Osteocyte (in vitro differentiated cells): ENCODE results near the gene CDKN2AIPNL. TPM values are rescaled to one million over a fixed set of nuclear protein-coding genes. Genes with fewer than 3 reads are reported as not detected.

Source experiments
- DNase-seq: peaks from one replicate; pipeline ENCODE4 v3.0.0; 2021; ENCODE audit warnings: mixed read lengths; ENCODE audit not compliant: unreplicated experiment; ENCODE audit errors: extremely low spot score
- H3K27ac Mint-ChIP-seq: one replicate; pipeline ENCODE4 v1.8.0; 2021; ENCODE audit warnings: mild to moderate bottlenecking, mixed read lengths; ENCODE audit not compliant: unreplicated experiment
- H3K27me3 Mint-ChIP-seq: one replicate; pipeline ENCODE4 v1.8.0; 2021; ENCODE audit warnings: mixed read lengths; ENCODE audit not compliant: unreplicated experiment
- H3K36me3 Mint-ChIP-seq: one replicate; pipeline ENCODE4 v1.8.0; 2021; ENCODE audit warnings: mixed read lengths; ENCODE audit not compliant: unreplicated experiment
- H3K4me1 Mint-ChIP-seq: one replicate; pipeline ENCODE4 v1.8.0; 2021; ENCODE audit warnings: mixed read lengths; ENCODE audit not compliant: unreplicated experiment
- H3K4me3 Mint-ChIP-seq: one replicate; pipeline ENCODE4 v1.8.0; 2021; ENCODE audit warnings: mild to moderate bottlenecking, moderate library complexity, mixed read lengths; ENCODE audit not compliant: unreplicated experiment
- H3K9me3 Mint-ChIP-seq: one replicate; pipeline ENCODE4 v1.8.0; 2021; ENCODE audit warnings: mixed read lengths; ENCODE audit not compliant: unreplicated experiment
- long read RNA-seq: library from polyadenylated mRNA; unstranded; transcript quantifications from one replicate; pipeline ENCODE4 v2.0.0, GENCODE V29; 2021
- total RNA-seq: library from RNA; stranded (reverse); gene quantifications from 2 replicates; pipeline ENCODE4 v1.2.1, GENCODE V29; 2021
- TF ChIP-seq, protein P1 (sequence below): fragments of 200-600 bp; sonication (generic); IDR thresholded peaks from 2 replicates; pipeline ENCODE4 v1.5.0; 2021; ENCODE audit warnings: antibody characterized with exemption, mild to moderate bottlenecking, moderate library complexity

The CDKN2AIPNL gene, protein sequence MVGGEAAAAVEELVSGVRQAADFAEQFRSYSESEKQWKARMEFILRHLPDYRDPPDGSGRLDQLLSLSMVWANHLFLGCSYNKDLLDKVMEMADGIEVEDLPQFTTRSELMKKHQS
- total RNA-seq = 19.5 and 21.5 TPM in 2 replicates
- long read RNA-seq, transcript CDKN2AIPNL-202 (3 exons, 1,223 nt) = major isoform, 67 of 69 reads
- long read RNA-seq, partial matches to known transcripts = 0 of 69 reads
- long read RNA-seq, other reads (novel, unspliced or antisense) = 2 of 69 reads

DNA sequence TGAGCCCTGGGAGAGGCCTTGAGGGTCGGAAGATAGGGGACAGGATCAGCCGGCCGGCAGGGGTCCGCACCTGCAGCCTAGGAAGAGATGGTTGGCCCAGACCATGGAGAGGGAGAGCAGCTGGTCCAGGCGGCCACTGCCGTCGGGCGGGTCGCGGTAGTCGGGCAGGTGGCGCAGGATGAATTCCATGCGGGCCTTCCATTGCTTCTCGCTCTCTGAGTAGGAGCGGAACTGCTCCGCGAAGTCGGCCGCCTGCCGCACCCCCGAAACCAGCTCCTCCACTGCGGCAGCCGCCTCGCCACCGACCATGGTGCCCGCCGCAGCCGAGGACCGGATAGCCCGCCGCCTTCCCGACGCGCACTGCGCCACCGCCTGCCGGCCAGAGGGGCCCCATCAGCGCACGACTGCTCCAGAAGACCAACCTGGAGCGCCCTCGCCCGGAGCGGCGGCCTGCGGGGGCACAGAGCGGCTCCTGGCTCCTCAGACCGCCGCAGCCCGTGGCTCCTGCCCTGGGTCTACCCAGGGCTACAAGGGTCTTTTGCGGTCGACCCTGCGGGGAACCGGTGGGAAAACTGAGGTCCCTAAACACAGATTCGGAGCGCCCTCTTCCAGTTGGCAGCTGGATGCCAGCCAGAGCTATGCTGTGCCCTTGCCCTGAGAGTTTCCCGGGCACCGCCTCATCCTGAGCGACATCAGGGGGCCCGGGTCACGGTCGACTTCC lies at the start of gene CDKN2AIPNL:
Gene CDKN2AIPNL, minus strand, starts transcription at position 336 of the 721 bp plus-strand sequence. Its CDS starts 27 bp downstream, at position 309.
- H3K9me3 Mint-ChIP-seq = no peaks in the 10 kb centered on the region
- peak within 1 kb of the TSS; percentile 65 for H3K27ac Mint-ChIP-seq
- peaks cover 15% of the 10 kb centered on the region for H3K4me1 Mint-ChIP-seq
- TF ChIP-seq, protein P1, sequence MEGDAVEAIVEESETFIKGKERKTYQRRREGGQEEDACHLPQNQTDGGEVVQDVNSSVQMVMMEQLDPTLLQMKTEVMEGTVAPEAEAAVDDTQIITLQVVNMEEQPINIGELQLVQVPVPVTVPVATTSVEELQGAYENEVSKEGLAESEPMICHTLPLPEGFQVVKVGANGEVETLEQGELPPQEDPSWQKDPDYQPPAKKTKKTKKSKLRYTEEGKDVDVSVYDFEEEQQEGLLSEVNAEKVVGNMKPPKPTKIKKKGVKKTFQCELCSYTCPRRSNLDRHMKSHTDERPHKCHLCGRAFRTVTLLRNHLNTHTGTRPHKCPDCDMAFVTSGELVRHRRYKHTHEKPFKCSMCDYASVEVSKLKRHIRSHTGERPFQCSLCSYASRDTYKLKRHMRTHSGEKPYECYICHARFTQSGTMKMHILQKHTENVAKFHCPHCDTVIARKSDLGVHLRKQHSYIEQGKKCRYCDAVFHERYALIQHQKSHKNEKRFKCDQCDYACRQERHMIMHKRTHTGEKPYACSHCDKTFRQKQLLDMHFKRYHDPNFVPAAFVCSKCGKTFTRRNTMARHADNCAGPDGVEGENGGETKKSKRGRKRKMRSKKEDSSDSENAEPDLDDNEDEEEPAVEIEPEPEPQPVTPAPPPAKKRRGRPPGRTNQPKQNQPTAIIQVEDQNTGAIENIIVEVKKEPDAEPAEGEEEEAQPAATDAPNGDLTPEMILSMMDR = peak; percentile 75
- H3K36me3 Mint-ChIP-seq = no peaks in the 10 kb centered on the region
- peak; percentile 96 for DNase-seq
- H3K4me3 Mint-ChIP-seq = peak within 1 kb of the TSS; percentile 91
- no peaks in the 10 kb centered on the region for H3K27me3 Mint-ChIP-seq

DNA sequence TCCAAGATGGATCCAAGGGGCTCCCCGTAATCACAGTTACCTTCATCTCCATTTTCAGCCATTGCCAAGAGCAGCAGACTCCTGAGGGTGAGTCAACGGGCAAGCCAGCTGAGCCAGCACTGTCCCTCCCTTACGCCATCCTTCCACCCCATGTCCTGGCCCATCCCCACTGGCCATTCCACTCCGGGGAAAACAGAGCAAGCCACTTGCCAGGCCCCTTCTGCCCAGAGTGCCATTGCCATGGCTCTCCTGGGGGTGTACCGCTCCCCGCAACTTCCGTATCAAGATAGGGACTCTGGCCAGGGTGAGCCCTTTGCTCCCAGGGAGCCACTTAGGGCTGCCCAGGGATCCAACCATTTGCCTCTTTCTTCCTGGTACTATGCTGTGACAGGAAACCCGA lies 48.9 kb upstream of the CDKN2AIPNL start:
- Mint-ChIP-seq H3K27ac (no peak overlapping the region), H3K9me3 (no peaks in the 10 kb centered on the region), H3K36me3 (no peaks in the 10 kb centered on the region), H3K4me3 (no peak overlapping the region), H3K27me3 (peaks cover 2% of the 10 kb centered on the region), H3K4me1 (peaks cover 7% of the 10 kb centered on the region)
- DNase-seq = no peak
- TF ChIP-seq, protein P1 = no peak

DNA sequence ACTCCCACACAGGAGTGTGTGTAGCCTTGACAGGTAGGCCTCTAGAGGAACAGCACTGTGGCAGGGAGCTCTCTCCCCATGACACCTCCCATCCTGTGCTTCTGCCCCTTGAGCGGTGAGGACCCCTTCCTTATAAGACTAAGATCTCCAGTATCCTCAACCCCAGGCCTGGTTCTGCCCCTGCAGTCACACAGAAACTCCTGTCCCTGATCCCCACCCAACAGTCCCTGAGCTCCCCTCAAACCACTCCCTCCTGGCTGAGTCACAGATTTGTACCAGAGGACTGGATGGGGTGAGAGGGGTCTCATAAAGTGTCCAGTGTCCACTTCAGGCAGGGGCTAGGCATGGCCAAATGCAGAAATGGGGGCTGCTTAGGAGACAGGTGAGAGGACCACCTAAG lies 47.8 kb upstream of the CDKN2AIPNL start:
- Mint-ChIP-seq H3K36me3 (no peaks in the 10 kb centered on the region), H3K4me1 (peaks cover 4% of the 10 kb centered on the region), H3K9me3 (no peaks in the 10 kb centered on the region), H3K27me3 (peaks cover 7% of the 10 kb centered on the region), H3K4me3 (no peak overlapping the region), H3K27ac (no peak overlapping the region)
- DNase-seq = no peak
- TF ChIP-seq, protein P1 = no peak

DNA sequence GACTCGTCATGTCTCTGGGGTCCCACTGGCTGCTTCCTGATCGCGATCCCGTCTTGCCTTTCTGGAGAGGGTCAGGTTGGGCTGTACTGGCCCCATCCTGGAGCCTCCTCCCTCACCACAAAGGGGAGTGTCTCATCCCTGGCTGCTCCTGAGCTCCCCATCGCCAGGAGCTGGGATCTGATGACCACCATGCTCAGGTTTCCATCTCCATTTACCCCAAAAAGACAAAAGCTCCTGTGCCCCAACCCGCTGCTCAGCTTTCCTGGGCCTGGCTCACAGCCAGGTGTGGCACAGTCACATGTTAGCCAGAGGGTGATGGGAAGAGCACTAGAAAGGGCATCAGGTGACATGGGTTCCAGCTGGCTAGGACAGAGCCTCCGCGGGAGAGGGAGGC lies 47.3 kb upstream of the CDKN2AIPNL start:
- H3K36me3 Mint-ChIP-seq = no peaks in the 10 kb centered on the region
- H3K27ac Mint-ChIP-seq = no peak overlapping the region
- TF ChIP-seq, protein P1 = no peak
- no peaks in the 10 kb centered on the region for H3K9me3 Mint-ChIP-seq
- H3K27me3 Mint-ChIP-seq = peaks cover 7% of the 10 kb centered on the region
- DNase-seq = no peak
- peaks cover 3% of the 10 kb centered on the region for H3K4me1 Mint-ChIP-seq
- H3K4me3 Mint-ChIP-seq = no peak overlapping the region
